ENCODE results near the gene PPM1N.

DNA sequence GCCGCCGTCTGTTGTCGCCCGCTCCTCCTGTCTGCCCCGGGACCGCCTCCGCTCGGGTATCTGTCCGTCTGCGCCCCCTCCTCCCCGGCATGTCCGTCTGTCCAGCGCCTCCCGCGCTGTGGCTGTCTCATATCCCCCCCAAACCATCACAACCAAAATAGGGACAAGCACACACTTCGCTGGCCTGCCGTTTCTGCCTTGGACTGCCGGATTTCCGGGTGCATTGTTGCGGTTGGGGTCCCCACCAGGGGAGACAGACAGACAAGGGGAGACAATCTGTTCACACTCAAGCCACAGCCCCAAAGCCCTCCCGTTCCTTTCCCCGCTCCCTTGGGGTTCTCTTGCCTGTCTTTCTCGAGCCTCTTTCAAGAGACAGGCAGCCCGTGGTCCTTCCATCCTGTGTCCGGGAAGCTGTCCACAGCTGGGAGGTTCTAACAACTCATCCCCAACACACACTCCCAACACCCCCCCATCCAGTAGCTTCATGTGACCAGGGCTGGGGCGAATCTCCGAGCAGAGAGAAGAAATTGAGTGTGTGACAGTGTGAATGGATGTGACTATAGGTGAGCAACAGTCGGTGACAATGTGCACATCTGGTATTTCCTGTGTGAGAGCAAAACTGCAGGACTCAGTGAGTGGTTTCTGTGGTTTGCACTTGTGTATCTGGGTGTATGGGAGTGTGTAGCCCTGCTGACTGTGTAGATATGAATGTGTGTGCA is 47.0 kb upstream of the PPM1N start:
- no peak for TF ChIP-seq EP300 (IDR thresholded peaks at IDR 0.05)
- TF ChIP-seq, protein P1, sequence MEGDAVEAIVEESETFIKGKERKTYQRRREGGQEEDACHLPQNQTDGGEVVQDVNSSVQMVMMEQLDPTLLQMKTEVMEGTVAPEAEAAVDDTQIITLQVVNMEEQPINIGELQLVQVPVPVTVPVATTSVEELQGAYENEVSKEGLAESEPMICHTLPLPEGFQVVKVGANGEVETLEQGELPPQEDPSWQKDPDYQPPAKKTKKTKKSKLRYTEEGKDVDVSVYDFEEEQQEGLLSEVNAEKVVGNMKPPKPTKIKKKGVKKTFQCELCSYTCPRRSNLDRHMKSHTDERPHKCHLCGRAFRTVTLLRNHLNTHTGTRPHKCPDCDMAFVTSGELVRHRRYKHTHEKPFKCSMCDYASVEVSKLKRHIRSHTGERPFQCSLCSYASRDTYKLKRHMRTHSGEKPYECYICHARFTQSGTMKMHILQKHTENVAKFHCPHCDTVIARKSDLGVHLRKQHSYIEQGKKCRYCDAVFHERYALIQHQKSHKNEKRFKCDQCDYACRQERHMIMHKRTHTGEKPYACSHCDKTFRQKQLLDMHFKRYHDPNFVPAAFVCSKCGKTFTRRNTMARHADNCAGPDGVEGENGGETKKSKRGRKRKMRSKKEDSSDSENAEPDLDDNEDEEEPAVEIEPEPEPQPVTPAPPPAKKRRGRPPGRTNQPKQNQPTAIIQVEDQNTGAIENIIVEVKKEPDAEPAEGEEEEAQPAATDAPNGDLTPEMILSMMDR (IDR thresholded peaks at IDR 0.05): no peak

Measured in esophagus muscularis mucosa (tissue), 3 donors.